ENCODE measurements around the gene CEACAM6.
A peak's percentile ranks its signal among the peaks of the same experiment; 100 is the strongest.
"Not testable (repeated sequence)": the region's sequence is repeated elsewhere in the genome, so short reads cannot be mapped to it uniquely, and the experiment has no call there.

Gene CEACAM6

GRCh38 chr19:41785653-41786052 is 30.3 kb downstream of the CEACAM6 start:
- H3K4me3 ChIP-seq (ENCODE audit: low read depth, low read length) = no peak overlapping the region

GRCh38 chr19:41787055-41787454 is 31.7 kb downstream of the CEACAM6 start:
- no peak for DNase-seq (ENCODE audit: low read depth)

More at GRCh38 chr19:41785653-41786052, 30.3 kb downstream of the CEACAM6 start:
- peak; percentile 79 for TF ChIP-seq CTCF (IDR thresholded peaks at IDR 0.05; ENCODE audit: insufficient read depth, low read depth, low read length, missing control alignments)
- peak; percentile 88 for DNase-seq (ENCODE audit: low read depth)

GRCh38 chr19:41788518-41788917 is 33.2 kb downstream of the CEACAM6 start:
- not testable (repeated sequence) for H3K4me3 ChIP-seq (ENCODE audit: low read depth, low read length); DNase-seq (ENCODE audit: low read depth)

More at GRCh38 chr19:41787055-41787454, 31.7 kb downstream of the CEACAM6 start:
- H3K4me3 ChIP-seq (ENCODE audit: low read depth, low read length) = no peak overlapping the region
- no peak for TF ChIP-seq CTCF (IDR thresholded peaks at IDR 0.05; ENCODE audit: insufficient read depth, low read depth, low read length, missing control alignments)

- not testable (repeated sequence) for DNase-seq (ENCODE audit: low read depth); H3K4me3 ChIP-seq (ENCODE audit: low read depth, low read length)
Measured at GRCh38 chr19:41789053-41789452, 33.7 kb downstream of the CEACAM6 start.

- H3K4me3 ChIP-seq (ENCODE audit: low read depth, low read length) = no peak overlapping the region
- TF ChIP-seq CTCF (IDR thresholded peaks at IDR 0.05; ENCODE audit: insufficient read depth, low read depth, low read length, missing control alignments) = peak; percentile 81
- DNase-seq (ENCODE audit: low read depth) = peak; percentile 66
Measured at GRCh38 chr19:41792513-41793413, 37.4 kb downstream of the CEACAM6 start.

- no peak overlapping the region for H3K4me3 ChIP-seq (ENCODE audit: low read depth, low read length)
- TF ChIP-seq CTCF (IDR thresholded peaks at IDR 0.05; ENCODE audit: insufficient read depth, low read depth, low read length, missing control alignments) = no peak
- no peak for DNase-seq (ENCODE audit: low read depth)
Measured at GRCh38 chr19:41793414-41793727, 38.0 kb downstream of the CEACAM6 start.

GRCh38 chr19:41795031-41795461 is 39.7 kb downstream of the CEACAM6 start:
- H3K4me3 ChIP-seq (ENCODE audit: low read depth, low read length) = no peak overlapping the region
- peak; percentile 61 for DNase-seq (ENCODE audit: low read depth)
- TF ChIP-seq CTCF (IDR thresholded peaks at IDR 0.05; ENCODE audit: insufficient read depth, low read depth, low read length, missing control alignments) = peak; percentile 79

GRCh38 chr19:41796362-41796761 is 41.0 kb downstream of the CEACAM6 start, which contains the start of gene CEACAM3:
Gene CEACAM3 (plus strand): TSS chr19:41796587. CDS start chr19:41796678, 91 bp downstream.
- no peak within 1 kb of the TSS for H3K4me3 ChIP-seq (ENCODE audit: low read depth, low read length)
- TF ChIP-seq CTCF (IDR thresholded peaks at IDR 0.05; ENCODE audit: insufficient read depth, low read depth, low read length, missing control alignments) = no peak
- DNase-seq (ENCODE audit: low read depth) = no peak
